ENCODE data around the gene ANKRD63. TPM values are rescaled to one million over a fixed set of nuclear protein-coding genes. Genes with fewer than 3 reads are reported as not detected.

Gene ANKRD63
- polyA plus RNA-seq, 1 of the 3 experiments (the other 2 are of a cell fraction), result not detected

DNA sequence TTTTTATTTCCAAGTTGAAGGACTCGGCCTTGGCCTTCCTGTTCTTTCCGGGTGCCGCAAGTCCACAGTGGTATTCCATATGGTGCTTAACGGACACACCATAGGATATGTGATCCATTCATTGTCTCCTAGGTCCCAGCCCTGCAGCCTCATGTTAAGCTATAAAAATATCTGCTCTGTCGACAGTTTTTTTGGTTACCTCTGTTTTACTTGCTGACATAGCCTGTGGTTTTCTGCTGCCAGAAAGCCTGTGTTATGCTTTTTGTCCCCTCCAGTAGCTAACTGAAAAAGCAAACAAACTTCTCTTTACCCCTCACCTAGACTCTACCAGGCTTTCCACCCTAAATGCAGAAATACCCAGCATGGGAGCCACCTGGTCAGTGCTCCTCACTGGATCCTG is 45.9 kb upstream of the ANKRD63 start:
- Histone ChIP-seq H3K79me2 (ENCODE audit: insufficient read depth) (peaks cover 15% of the 10 kb centered on the region; the same call in 1 of the 2 replicates), H3K4me1 (ENCODE audit: control insufficient read depth in 1 of 2, insufficient read depth in 2 of 2, low read depth in 1 of 2, low read length in 1 of 2) (peaks cover 15 to 16% of the 10 kb centered on the region in 2 experiments), H3K27ac (ENCODE audit: low read depth in 2 of 2, low read length in 1 of 2) (no peak overlapping the region; a peak in 2 of 4 replicates), H3K36me3 (replicated peaks in 1 of 2; ENCODE audit: control insufficient read depth in 1 of 2, insufficient read depth in 2 of 2, low read length in 1 of 2) (peaks cover 0 to 4% of the 10 kb centered on the region in 2 experiments), H2AFZ (ENCODE audit: low read depth) (no peak overlapping the region), H3K9me2 (no peaks in the 10 kb centered on the region), H3K4me2 (peak overlapping the region; percentile 15; the same call in 1 of the 2 replicates), H3K9ac (no peak overlapping the region), H4K20me1 (ENCODE audit: insufficient read depth) (no peaks in the 10 kb centered on the region), H3K4me3 (ENCODE audit: low read depth in 2 of 2, low read length in 1 of 2) (no peak overlapping the region), H3K9me3 (no peaks in the 10 kb centered on the region), H3F3A (replicated peaks; ENCODE audit: insufficient read depth) (peaks cover 27% of the 10 kb centered on the region), H3K27me3 (ENCODE audit: insufficient read depth) (no peaks in the 10 kb centered on the region)
- WGBS (ENCODE audit: low lambda C conversion rate), result 96% methylated on average over 5 of the region's 5 CpGs
- CTCF ChIA-PET, result interaction anchor here (1.5 to 70.6 kb wide), 6 partner anchors 13 to 112 kb away, joined by 3 to 2194 read pairs (median 14); partner anchors contain the start of genes ANKRD63, CCDC9B, DISP2 and INAFM2
- no peak for DNase-seq
- TF ChIP-seq, protein P1, sequence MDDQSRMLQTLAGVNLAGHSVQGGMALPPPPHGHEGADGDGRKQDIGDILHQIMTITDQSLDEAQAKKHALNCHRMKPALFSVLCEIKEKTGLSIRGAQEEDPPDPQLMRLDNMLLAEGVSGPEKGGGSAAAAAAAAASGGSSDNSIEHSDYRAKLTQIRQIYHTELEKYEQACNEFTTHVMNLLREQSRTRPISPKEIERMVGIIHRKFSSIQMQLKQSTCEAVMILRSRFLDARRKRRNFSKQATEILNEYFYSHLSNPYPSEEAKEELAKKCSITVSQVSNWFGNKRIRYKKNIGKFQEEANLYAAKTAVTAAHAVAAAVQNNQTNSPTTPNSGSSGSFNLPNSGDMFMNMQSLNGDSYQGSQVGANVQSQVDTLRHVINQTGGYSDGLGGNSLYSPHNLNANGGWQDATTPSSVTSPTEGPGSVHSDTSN (IDR thresholded peaks at IDR 0.05), result no peak
- no peak for TF ChIP-seq MXI1 (IDR thresholded peaks at IDR 0.05; ENCODE audit: low read depth, low read length)
- TF ChIP-seq SIN3A (IDR thresholded peaks at IDR 0.05; ENCODE audit: borderline replicate concordance, low read depth, low read length), result no peak
- no peak for TF ChIP-seq RCOR1 (IDR thresholded peaks at IDR 0.05; ENCODE audit: low read length)
- TF ChIP-seq POLR2AphosphoS5 (IDR thresholded peaks at IDR 0.05; ENCODE audit: low read depth, low read length), result no peak
- TF ChIP-seq EZH2phosphoT487 (IDR thresholded peaks at IDR 0.05; ENCODE audit: borderline replicate concordance, low read depth), result no peak
- no peak for TF ChIP-seq NRF1 (IDR thresholded peaks at IDR 0.05; ENCODE audit: low read depth, low read length)
- TF ChIP-seq MEF2A (IDR thresholded peaks at IDR 0.05; ENCODE audit: borderline replicate concordance, low read depth), result no peak
- no peak for TF ChIP-seq JUND (IDR thresholded peaks at IDR 0.05)
- TF ChIP-seq TEAD4 (IDR thresholded peaks at IDR 0.05; ENCODE audit: borderline replicate concordance, insufficient read depth), result no peak
- POLR2A ChIA-PET, result no interaction called here

DNA sequence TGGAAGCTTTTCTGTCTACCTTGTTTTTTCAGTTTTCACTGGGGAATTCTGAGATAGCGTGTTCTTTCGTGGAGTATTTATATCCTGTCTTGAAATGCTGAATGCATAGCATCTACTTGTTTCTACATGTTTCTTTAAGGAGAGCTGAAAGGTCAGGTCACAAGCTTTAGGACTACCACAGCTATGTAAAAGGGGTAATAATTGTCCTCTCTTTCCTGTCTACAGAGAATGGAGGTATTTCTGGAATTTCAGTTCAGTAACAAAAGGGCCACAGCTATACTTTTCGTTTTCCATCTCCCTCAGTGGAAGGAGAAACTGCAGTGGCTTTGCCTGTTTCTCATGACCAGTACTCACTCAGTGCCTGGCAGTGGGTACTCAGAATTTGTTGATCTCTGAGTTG is 45.3 kb upstream of the ANKRD63 start:
- Histone ChIP-seq H4K20me1 (ENCODE audit: insufficient read depth) (no peaks in the 10 kb centered on the region), H3K9ac (no peak overlapping the region), H3K4me1 (ENCODE audit: control insufficient read depth in 1 of 2, insufficient read depth in 2 of 2, low read depth in 1 of 2, low read length in 1 of 2) (peaks cover 15% of the 10 kb centered on the region in 2 experiments), H3K27ac (ENCODE audit: low read depth in 2 of 2, low read length in 1 of 2) (peak overlapping the region in 1 of 2 experiments; percentile 16; a peak in 2 of 4 replicates), H3F3A (replicated peaks; ENCODE audit: insufficient read depth) (peaks cover 27% of the 10 kb centered on the region), H3K4me2 (peak overlapping the region; percentile 15; the same call in 1 of the 2 replicates), H3K79me2 (ENCODE audit: insufficient read depth) (peaks cover 15% of the 10 kb centered on the region; the same call in 1 of the 2 replicates), H3K27me3 (ENCODE audit: insufficient read depth) (no peaks in the 10 kb centered on the region), H3K9me3 (no peaks in the 10 kb centered on the region), H3K4me3 (ENCODE audit: low read depth in 2 of 2, low read length in 1 of 2) (no peak overlapping the region), H3K36me3 (replicated peaks in 1 of 2; ENCODE audit: control insufficient read depth in 1 of 2, insufficient read depth in 2 of 2, low read length in 1 of 2) (peaks cover 0 to 4% of the 10 kb centered on the region in 2 experiments), H2AFZ (ENCODE audit: low read depth) (no peak overlapping the region), H3K9me2 (no peaks in the 10 kb centered on the region)
- no peak for DNase-seq
- 93% methylated on average over 3 of the region's 3 CpGs for WGBS (ENCODE audit: low lambda C conversion rate)
- CTCF ChIA-PET, result interaction anchor here (1.1 to 70.6 kb wide), 7 partner anchors 13 to 111 kb away, joined by 3 to 2194 read pairs (median 10); partner anchors contain the start of genes ANKRD63, CCDC9B, DISP2 and INAFM2
- POLR2A ChIA-PET, result no interaction called here
- TF ChIP-seq NFIC (IDR thresholded peaks at IDR 0.05; ENCODE audit: borderline replicate concordance), result no peak
- TF ChIP-seq TCF12 (IDR thresholded peaks at IDR 0.05), result no peak
- no peak for TF ChIP-seq SIN3A (IDR thresholded peaks at IDR 0.05; ENCODE audit: borderline replicate concordance, low read depth, low read length)
- no peak for TF ChIP-seq CHD2 (IDR thresholded peaks at IDR 0.05; ENCODE audit: low read length, partially characterized antibody)
- TF ChIP-seq, protein P1 (IDR thresholded peaks at IDR 0.05), result no peak
- no peak for TF ChIP-seq GABPA (IDR thresholded peaks at IDR 0.05; ENCODE audit: low read depth)
- no peak for TF ChIP-seq NRF1 (IDR thresholded peaks at IDR 0.05; ENCODE audit: low read depth, low read length)
- TF ChIP-seq, protein P2, sequence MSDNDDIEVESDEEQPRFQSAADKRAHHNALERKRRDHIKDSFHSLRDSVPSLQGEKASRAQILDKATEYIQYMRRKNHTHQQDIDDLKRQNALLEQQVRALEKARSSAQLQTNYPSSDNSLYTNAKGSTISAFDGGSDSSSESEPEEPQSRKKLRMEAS (IDR thresholded peaks at IDR 0.05; ENCODE audit: low read depth), result no peak
- TF ChIP-seq RXRA (IDR thresholded peaks at IDR 0.05; ENCODE audit: borderline replicate concordance, low read depth), result no peak
- TF ChIP-seq, protein P3, sequence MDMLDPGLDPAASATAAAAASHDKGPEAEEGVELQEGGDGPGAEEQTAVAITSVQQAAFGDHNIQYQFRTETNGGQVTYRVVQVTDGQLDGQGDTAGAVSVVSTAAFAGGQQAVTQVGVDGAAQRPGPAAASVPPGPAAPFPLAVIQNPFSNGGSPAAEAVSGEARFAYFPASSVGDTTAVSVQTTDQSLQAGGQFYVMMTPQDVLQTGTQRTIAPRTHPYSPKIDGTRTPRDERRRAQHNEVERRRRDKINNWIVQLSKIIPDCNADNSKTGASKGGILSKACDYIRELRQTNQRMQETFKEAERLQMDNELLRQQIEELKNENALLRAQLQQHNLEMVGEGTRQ (IDR thresholded peaks at IDR 0.05; ENCODE audit: borderline replicate concordance, low read depth, low read length), result no peak
- TF ChIP-seq SMC3 (IDR thresholded peaks at IDR 0.05; ENCODE audit: low read depth, low read length), result no peak
- no peak for TF ChIP-seq JUND (IDR thresholded peaks at IDR 0.05)
- TF ChIP-seq, protein P4, sequence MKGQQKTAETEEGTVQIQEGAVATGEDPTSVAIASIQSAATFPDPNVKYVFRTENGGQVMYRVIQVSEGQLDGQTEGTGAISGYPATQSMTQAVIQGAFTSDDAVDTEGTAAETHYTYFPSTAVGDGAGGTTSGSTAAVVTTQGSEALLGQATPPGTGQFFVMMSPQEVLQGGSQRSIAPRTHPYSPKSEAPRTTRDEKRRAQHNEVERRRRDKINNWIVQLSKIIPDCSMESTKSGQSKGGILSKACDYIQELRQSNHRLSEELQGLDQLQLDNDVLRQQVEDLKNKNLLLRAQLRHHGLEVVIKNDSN (IDR thresholded peaks at IDR 0.05; ENCODE audit: borderline replicate concordance, low read depth), result no peak
- TF ChIP-seq FOSL2 (IDR thresholded peaks at IDR 0.05; ENCODE audit: borderline replicate concordance, low read depth), result no peak
- TF ChIP-seq MEF2A (IDR thresholded peaks at IDR 0.05; ENCODE audit: borderline replicate concordance, low read depth), result no peak
- no peak for TF ChIP-seq FOXJ3 (CRISPR knock-in tag; IDR thresholded peaks at IDR 0.05)

Data from SK-N-SH (cell line).